ENCODE results near the gene LRRC58.
"Not testable (repeated sequence)": the region's sequence is repeated elsewhere in the genome, so short reads cannot be mapped to it uniquely, and the experiment has no call there.

Gene LRRC58

GRCh38 chr3:120338517-120338916 is 10.6 kb downstream of the LRRC58 start:
- DNase-seq: no peak

GRCh38 chr3:120332646-120333045 is 16.5 kb downstream of the LRRC58 start:
- DNase-seq: no peak

GRCh38 chr3:120331076-120331475 is 18.1 kb downstream of the LRRC58 start:
- DNase-seq: no peak

- no peak for DNase-seq
Measured at GRCh38 chr3:120326784-120327183, 22.4 kb downstream of the LRRC58 start.

- no peak for DNase-seq
Measured at GRCh38 chr3:120324190-120324589, 25.0 kb downstream of the LRRC58 start.

- DNase-seq: not testable (repeated sequence)
Measured at GRCh38 chr3:120323761-120324160, 25.4 kb downstream of the LRRC58 start.

GRCh38 chr3:120311863-120312794 is 37.0 kb downstream of the LRRC58 start:
- no peak for DNase-seq

- DNase-seq: no peak
Measured at GRCh38 chr3:120306519-120307455, 42.4 kb downstream of the LRRC58 start.

GRCh38 chr3:120304616-120305015 is 44.5 kb downstream of the LRRC58 start:
- no peak for DNase-seq

GRCh38 chr3:120302361-120302760 is 46.8 kb downstream of the LRRC58 start:
- DNase-seq: no peak

GRCh38 chr3:120300971-120301370 is 48.2 kb downstream of the LRRC58 start:
- DNase-seq: no peak

GRCh38 chr3:120299403-120299802 is 49.8 kb downstream of the LRRC58 start:
- DNase-seq: no peak

- DNase-seq: no peak
Measured at GRCh38 chr3:120298996-120299395, 50.2 kb downstream of the LRRC58 start.

- DNase-seq: not testable (repeated sequence)
Measured at GRCh38 chr3:120291552-120291951, 57.6 kb downstream of the LRRC58 start.

- no peak for DNase-seq
Measured at GRCh38 chr3:120289636-120290035, 59.5 kb downstream of the LRRC58 start.

- DNase-seq: no peak
Measured at GRCh38 chr3:120286465-120286864, 62.7 kb downstream of the LRRC58 start.

GRCh38 chr3:120285508-120285841 is 63.7 kb downstream of the LRRC58 start:
- no peak for DNase-seq

GRCh38 chr3:120284747-120285507 is 64.2 kb downstream of the LRRC58 start, which contains the start of gene GPR156:
Gene GPR156 (minus strand): TSS chr3:120285222. CDS start chr3:120244098, 41,124 bp downstream.
- DNase-seq: peak; percentile 31

GRCh38 chr3:120281261-120281660 is 67.9 kb downstream of the LRRC58 start:
- no peak for DNase-seq

- no peak for DNase-seq
Measured at GRCh38 chr3:120280566-120280965, 68.6 kb downstream of the LRRC58 start.

GRCh38 chr3:120280026-120280425 is 69.1 kb downstream of the LRRC58 start:
- DNase-seq: no peak

- DNase-seq: no peak
Measured at GRCh38 chr3:120276767-120277166, 72.4 kb downstream of the LRRC58 start.

- no peak for DNase-seq
Measured at GRCh38 chr3:120275618-120276017, 73.5 kb downstream of the LRRC58 start.
